Liver (tissue), 9 donors: ENCODE results near the gene SLFN12L. TPM values are rescaled to one million over a fixed set of nuclear protein-coding genes. Genes with fewer than 3 reads are reported as not detected.
"Not testable (repeated sequence)": the region's sequence is repeated elsewhere in the genome, so short reads cannot be mapped to it uniquely, and the experiment has no call there.

Source experiments
- DNase-seq: peaks from one replicate; pipeline ENCODE4 v3.0.0-alpha.2; 2017; ENCODE audit warnings: low spot score
- H3K27ac ChIP-seq, 2 donors: one replicate each; pipeline ENCODE4 v1.7.0; 2013; ENCODE audit warnings: inconsistent platforms in 2 of 2, low read length in 2 of 2, control low read depth in 1 of 2, low read depth in 1 of 2, mild to moderate bottlenecking in 1 of 2
- H3K27me3 ChIP-seq, 4 donors: one replicate each; pipeline versions ENCODE4 v1.6.1 to v1.7.0; 2013; ENCODE audit warnings: low read length in 3 of 4, inconsistent platforms in 1 of 4, mild to moderate bottlenecking in 1 of 4, moderate library complexity in 1 of 4; ENCODE audit not compliant: control insufficient read depth in 4 of 4, insufficient read depth in 4 of 4
- H3K36me3 ChIP-seq, 4 donors: one replicate each; pipeline versions ENCODE4 v1.6.1 to v1.7.0; 2013; ENCODE audit warnings: low read length in 3 of 4, mild to moderate bottlenecking in 3 of 4, low read depth in 1 of 4, moderate library complexity in 1 of 4; ENCODE audit not compliant: control insufficient read depth in 4 of 4, insufficient read depth in 3 of 4
- H3K4me1 ChIP-seq, 4 donors: one replicate each; pipeline versions ENCODE4 v1.6.1 to v1.7.0; 2013; ENCODE audit warnings: low read length in 3 of 4, mild to moderate bottlenecking in 3 of 4, moderate library complexity in 1 of 4; ENCODE audit not compliant: control insufficient read depth in 4 of 4, insufficient read depth in 4 of 4
- H3K4me3 ChIP-seq, 3 donors: one replicate each; pipeline versions ENCODE4 v1.6.1 to v1.7.0; 2013; ENCODE audit warnings: low read length in 3 of 3, control low read depth in 1 of 3, low read depth in 1 of 3, mild to moderate bottlenecking in 1 of 3
- H3K9ac ChIP-seq, 2 donors: one replicate each; pipeline ENCODE4 v1.7.0; 2013; ENCODE audit warnings: low read length in 2 of 2, mild to moderate bottlenecking in 2 of 2, moderate library complexity in 2 of 2, control low read depth in 1 of 2, low read depth in 1 of 2
- H3K9me3 ChIP-seq, 4 donors: one replicate each; pipeline versions ENCODE4 v1.6.1 to v1.7.0; 2013; ENCODE audit warnings: low read length in 3 of 4; ENCODE audit not compliant: control insufficient read depth in 4 of 4
- ATF3 ChIP-seq: IDR thresholded peaks from 2 replicates; pipeline ENCODE4 v1.6.1; 2016; ENCODE audit warnings: antibody characterized with exemption
- CTCF ChIP-seq: fragments of 150-350 bp; IDR thresholded peaks from 2 replicates; pipeline ENCODE4 v1.5.1; 2017; ENCODE audit warnings: improper control_type of control experiment, low read depth, low read length; ENCODE audit not compliant: missing input control
- EGR1 ChIP-seq, 2 donors: IDR thresholded peaks; 2 replicates each; pipeline ENCODE4 v1.6.1; 2016 to 2018; ENCODE audit warnings: antibody characterized with exemption in 2 of 2, low read depth in 2 of 2
- FOXA2 ChIP-seq: IDR thresholded peaks from 2 replicates; pipeline ENCODE4 v1.6.1; 2016; ENCODE audit warnings: antibody characterized with exemption
- HNF4A ChIP-seq, 2 donors: conservative IDR thresholded peaks; 2 replicates each; pipeline ENCODE4 v1.6.1; 2016; ENCODE audit warnings: antibody characterized with exemption in 2 of 2, mild to moderate bottlenecking in 2 of 2
- HNF4G ChIP-seq: IDR thresholded peaks from 2 replicates; pipeline ENCODE4 v1.6.1; 2016; ENCODE audit warnings: antibody characterized with exemption
- JUND ChIP-seq, 2 donors: IDR thresholded peaks; 2 replicates each; pipeline ENCODE4 v1.6.1; 2016; ENCODE audit warnings: antibody characterized with exemption in 2 of 2
- RAD21 ChIP-seq, 2 donors: IDR thresholded peaks; 2 replicates each; pipeline ENCODE4 v1.6.1; 2016; ENCODE audit warnings: antibody characterized with exemption in 2 of 2, mild to moderate bottlenecking in 2 of 2
- REST ChIP-seq: IDR thresholded peaks from 2 replicates; pipeline ENCODE4 v1.6.1; 2016; ENCODE audit warnings: antibody characterized with exemption, mild to moderate bottlenecking
- TAF1 ChIP-seq: conservative IDR thresholded peaks from 2 replicates; pipeline ENCODE4 v1.6.1; 2016; ENCODE audit warnings: antibody characterized with exemption, mild to moderate bottlenecking
- YY1 ChIP-seq: IDR thresholded peaks from 2 replicates; pipeline ENCODE4 v1.6.1; 2016; ENCODE audit warnings: antibody characterized with exemption, mild to moderate bottlenecking
- ZBTB33 ChIP-seq: IDR thresholded peaks from 2 replicates; pipeline ENCODE4 v1.6.1; 2016; ENCODE audit warnings: antibody characterized with exemption
- WGBS: extraction: QIAGEN DNeasy Blood & Tissue Kit; methylation state at CpG from one replicate; pipeline ENCODE4 v1.1.7; 2013; 5-methylcytosine and 5-hydroxymethylcytosine counted together
- polyA plus RNA-seq, 2 donors: library from polyadenylated mRNA; stranded (reverse) in 1 of 2; unstranded in 1 of 2; fragments of 200-250 nt in 1 of 2; fragments of >200 nt in 1 of 2; fragmentation: Nextera tagmentation in 1 of 2; extraction: Ambion mirVana in 1 of 2; gene quantifications; one replicate each; pipeline versions ENCODE4 v1.2.1 to v1.2.3, GENCODE V29; 2013 to 2015
- total RNA-seq, 2 donors: library from RNA; depleted of rRNA; stranded (reverse); fragments of >200 nt; gene quantifications; one replicate each; pipeline ENCODE4 v1.2.3, GENCODE V29; 2014
- donor health status: healthy.
- donor health status: healthy.
- donor health status: healthy.
- donor health status: healthy.
- donor health status: healthy.

The SLFN12L gene
- total and polyA plus RNA-seq, 4 donors = 0.09 to 2.2 (median 0.27) TPM

GRCh38 chr17:35521654-35522256 is 15.7 kb downstream of the SLFN12L start:
- H3K9ac ChIP-seq, H3K9me3 ChIP-seq, H3K4me3 ChIP-seq, DNase-seq, H3K27me3 ChIP-seq, H3K36me3 ChIP-seq, H3K27ac ChIP-seq, H3K4me1 ChIP-seq: not testable (repeated sequence)
- peak in 1 of 2 donors; percentile 24 for TF ChIP-seq JUND (IDR thresholded peaks at IDR 0.05)
- WGBS = 59% methylated on average over 5 of the region's 5 CpGs

GRCh38 chr17:35521150-35521549 is 16.3 kb downstream of the SLFN12L start:
- Histone ChIP-seq H3K4me1 (peaks cover 0 to 3% (median 0%) of the 10 kb centered on the region in 4 donors), H3K9me3 (no peaks in the 10 kb centered on the region), H3K4me3 (no peak overlapping the region), H3K27ac (no peak overlapping the region), H3K27me3 (peaks cover 0 to 6% (median 0%) of the 10 kb centered on the region in 4 donors), H3K9ac (no peak overlapping the region), H3K36me3 (no peaks in the 10 kb centered on the region)
- DNase-seq = no peak
- TF ChIP-seq ZBTB33 (no peak), HNF4G (no peak), TAF1 (no peak), HNF4A (conservative IDR thresholded peaks at IDR 0.05) (no peak), CTCF (no peak), REST (no peak), ATF3 (no peak), EGR1 (IDR thresholded peaks at IDR 0.05; ENCODE audit: low read depth in 2 of 2) (no peak), FOXA2 (no peak), RAD21 (IDR thresholded peaks at IDR 0.05) (no peak), YY1 (no peak), JUND (IDR thresholded peaks at IDR 0.05) (no peak)
- 76% methylated on average over 1 of the region's 1 CpG for WGBS
